ENCODE results near the gene SPRED1.

DNA sequence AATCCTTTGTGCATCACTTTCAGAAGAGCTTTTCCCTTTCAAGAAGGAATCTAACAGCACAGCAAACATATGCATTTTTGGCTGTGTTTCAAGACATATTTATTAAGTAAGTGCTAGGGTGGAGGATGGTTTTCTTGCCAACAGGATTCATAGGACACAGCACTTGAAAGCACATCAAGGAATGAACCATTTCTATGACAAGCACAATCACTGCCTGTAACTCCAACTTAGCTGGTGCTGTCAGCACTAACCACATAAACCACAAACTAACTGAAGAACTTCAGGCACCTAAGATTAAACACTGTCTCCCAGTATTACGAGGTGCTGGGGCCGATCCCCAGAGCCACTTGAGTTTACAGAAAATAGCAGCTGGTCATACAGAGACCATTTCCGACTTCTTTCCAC, 35.4 kb upstream of the SPRED1 start:
- no peak for TF ChIP-seq POLR2A (IDR thresholded peaks at IDR 0.05)
- TF ChIP-seq, protein P1, sequence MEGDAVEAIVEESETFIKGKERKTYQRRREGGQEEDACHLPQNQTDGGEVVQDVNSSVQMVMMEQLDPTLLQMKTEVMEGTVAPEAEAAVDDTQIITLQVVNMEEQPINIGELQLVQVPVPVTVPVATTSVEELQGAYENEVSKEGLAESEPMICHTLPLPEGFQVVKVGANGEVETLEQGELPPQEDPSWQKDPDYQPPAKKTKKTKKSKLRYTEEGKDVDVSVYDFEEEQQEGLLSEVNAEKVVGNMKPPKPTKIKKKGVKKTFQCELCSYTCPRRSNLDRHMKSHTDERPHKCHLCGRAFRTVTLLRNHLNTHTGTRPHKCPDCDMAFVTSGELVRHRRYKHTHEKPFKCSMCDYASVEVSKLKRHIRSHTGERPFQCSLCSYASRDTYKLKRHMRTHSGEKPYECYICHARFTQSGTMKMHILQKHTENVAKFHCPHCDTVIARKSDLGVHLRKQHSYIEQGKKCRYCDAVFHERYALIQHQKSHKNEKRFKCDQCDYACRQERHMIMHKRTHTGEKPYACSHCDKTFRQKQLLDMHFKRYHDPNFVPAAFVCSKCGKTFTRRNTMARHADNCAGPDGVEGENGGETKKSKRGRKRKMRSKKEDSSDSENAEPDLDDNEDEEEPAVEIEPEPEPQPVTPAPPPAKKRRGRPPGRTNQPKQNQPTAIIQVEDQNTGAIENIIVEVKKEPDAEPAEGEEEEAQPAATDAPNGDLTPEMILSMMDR (IDR thresholded peaks at IDR 0.05), result no peak
